Smooth muscle cell (in vitro differentiated cells): Measurements from ENCODE around the gene GNAS-AS1. TPM values are rescaled to one million over a fixed set of nuclear protein-coding genes. Genes with fewer than 3 reads are reported as not detected.
A peak's percentile ranks its signal among the peaks of the same experiment; 100 is the strongest.

ENCODE experiments used
- DNase-seq: peaks from one replicate; lab custom pipeline; 2025; ENCODE audit not compliant: unreplicated experiment; lab: John Stamatoyannopoulos, UW
- H2AFZ ChIP-seq: fragments of 200-600 bp; sonication (generic); 2 replicates; pipeline ENCODE4 v1.6.0; 2016; ENCODE audit warnings: antibody characterized with exemption, low read depth, mild to moderate bottlenecking
- H3F3A ChIP-seq: fragments of 200-600 bp; sonication (generic); 2 replicates; pipeline ENCODE4 v1.6.0; 2017; ENCODE audit warnings: antibody characterized with exemption, low read depth
- H3K27ac ChIP-seq: fragments of 200-600 bp; sonication (generic); 2 replicates; pipeline ENCODE4 v1.5.1; 2016; ENCODE audit warnings: low read depth, mild to moderate bottlenecking
- H3K27me3 ChIP-seq: fragments of 200-600 bp; sonication (generic); 2 replicates; pipeline ENCODE4 v1.6.1; 2016; ENCODE audit warnings: low read depth, mild to moderate bottlenecking
- H3K36me3 ChIP-seq: fragments of 200-600 bp; sonication (generic); 2 replicates; pipeline ENCODE4 v1.5.1; 2016; ENCODE audit warnings: low read depth
- H3K4me1 ChIP-seq: fragments of 200-600 bp; sonication (generic); 2 replicates; pipeline ENCODE4 v1.5.1; 2016; ENCODE audit warnings: low read depth
- H3K4me2 ChIP-seq: fragments of 200-600 bp; sonication (generic); 2 replicates; pipeline ENCODE4 v1.6.0; 2016; ENCODE audit warnings: mild to moderate bottlenecking
- H3K4me3 ChIP-seq: fragments of 200-600 bp; sonication (generic); 2 replicates; pipeline ENCODE4 v1.5.1; 2016; ENCODE audit warnings: mild to moderate bottlenecking
- H3K79me2 ChIP-seq: fragments of 200-600 bp; sonication (generic); 2 replicates; pipeline ENCODE4 v1.6.0; 2016; ENCODE audit warnings: low read depth, mild to moderate bottlenecking
- H3K9ac ChIP-seq: fragments of 200-600 bp; sonication (generic); 2 replicates; pipeline ENCODE4 v1.6.0; 2016; ENCODE audit warnings: low read depth
- H3K9me3 ChIP-seq: fragments of 200-600 bp; sonication (generic); replicated peaks from 2 replicates; pipeline ENCODE4 v1.5.1; 2016; ENCODE audit warnings: low read depth
- H4K20me1 ChIP-seq: fragments of 200-600 bp; sonication (generic); 2 replicates; pipeline ENCODE4 v1.6.0; 2016; ENCODE audit warnings: low read depth
- CTCF ChIP-seq: fragments of 200-600 bp; sonication (generic); IDR thresholded peaks from 2 replicates; pipeline ENCODE4 v1.5.1; 2017; ENCODE audit warnings: borderline replicate concordance, mild to moderate bottlenecking, antibody characterized with exemption; ENCODE audit not compliant: insufficient read depth, poor library complexity, severe bottlenecking
- WGBS: methylation state at CpG from one replicate; pipeline ENCODE4 v1.1.7; 2016; ENCODE audit warnings: low lambda C conversion rate; 5-methylcytosine and 5-hydroxymethylcytosine counted together
- polyA plus RNA-seq: library from polyadenylated mRNA; unstranded; fragments of >200 nt; fragmentation: Nextera tagmentation; extraction: Ambion mirVana; gene quantifications from 2 replicates; pipeline ENCODE4 v1.2.1, GENCODE V29; 2016
- total RNA-seq: library from RNA; depleted of rRNA; stranded (reverse); fragments of >200 nt; gene quantifications from 2 replicates; pipeline ENCODE4 v1.2.3, GENCODE V29; 2014

Gene GNAS-AS1
- total and polyA plus RNA-seq, 2 experiments from 2014 or later = 0.40 TPM; not detected in 1

- no peak for DNase-seq
- H2AFZ ChIP-seq = no peak overlapping the region
- WGBS = 83% methylated on average over 9 of the region's 9 CpGs
Observed at GRCh38 chr20:58880994-58881752, 30.5 kb upstream of the GNAS-AS1 start.

GRCh38 chr20:58880441-58880840 lies 29.7 kb upstream of the GNAS-AS1 start:
- no peak overlapping the region for H2AFZ ChIP-seq
- H3K9ac ChIP-seq = no peak overlapping the region
- no peak overlapping the region for H3K4me2 ChIP-seq
- H3K9me3 ChIP-seq = no peaks in the 10 kb centered on the region
- H3K4me3 ChIP-seq = no peak overlapping the region
- no peaks in the 10 kb centered on the region for H4K20me1 ChIP-seq
- peaks cover 50% of the 10 kb centered on the region for H3K4me1 ChIP-seq
- no peaks in the 10 kb centered on the region for H3K79me2 ChIP-seq
- H3F3A ChIP-seq = peaks cover 11% of the 10 kb centered on the region
- TF ChIP-seq CTCF = no peak
- H3K36me3 ChIP-seq = no peaks in the 10 kb centered on the region
- H3K27ac ChIP-seq = no peak overlapping the region
- H3K27me3 ChIP-seq = no peaks in the 10 kb centered on the region
- 78% methylated on average over 1 of the region's 1 CpG for WGBS
- no peak for DNase-seq

More at GRCh38 chr20:58880994-58881752, 30.5 kb upstream of the GNAS-AS1 start:
- Histone ChIP-seq H3K79me2 (no peaks in the 10 kb centered on the region), H3K27ac (no peak overlapping the region), H3K4me3 (no peak overlapping the region), H3F3A (peaks cover 11% of the 10 kb centered on the region), H3K9ac (no peak overlapping the region), H4K20me1 (no peaks in the 10 kb centered on the region), H3K27me3 (no peaks in the 10 kb centered on the region), H3K9me3 (no peaks in the 10 kb centered on the region), H3K4me1 (peaks cover 47% of the 10 kb centered on the region), H3K36me3 (no peaks in the 10 kb centered on the region), H3K4me2 (no peak overlapping the region)
- TF ChIP-seq CTCF = peak; percentile 11

GRCh38 chr20:58878399-58878798 lies 27.7 kb upstream of the GNAS-AS1 start:
- no peaks in the 10 kb centered on the region for H3K27me3 ChIP-seq
- H3K4me2 ChIP-seq = no peak overlapping the region
- H3F3A ChIP-seq = peaks cover 5% of the 10 kb centered on the region
- H4K20me1 ChIP-seq = no peaks in the 10 kb centered on the region
- H3K36me3 ChIP-seq = no peaks in the 10 kb centered on the region
- 84% methylated on average over 4 of the region's 4 CpGs for WGBS
- peaks cover 52% of the 10 kb centered on the region for H3K4me1 ChIP-seq
- H3K4me3 ChIP-seq = no peak overlapping the region
- H3K79me2 ChIP-seq = no peaks in the 10 kb centered on the region
- no peak for TF ChIP-seq CTCF
- no peak overlapping the region for H2AFZ ChIP-seq
- H3K27ac ChIP-seq = no peak overlapping the region
- H3K9me3 ChIP-seq = no peaks in the 10 kb centered on the region
- DNase-seq = no peak
- no peak overlapping the region for H3K9ac ChIP-seq

GRCh38 chr20:58877976-58878360 lies 27.3 kb upstream of the GNAS-AS1 start:
- peaks cover 47% of the 10 kb centered on the region for H3K4me1 ChIP-seq
- no peak overlapping the region for H3K27ac ChIP-seq
- WGBS = 83% methylated on average over 4 of the region's 4 CpGs
- H3K27me3 ChIP-seq = no peaks in the 10 kb centered on the region
- H3K4me3 ChIP-seq = no peak overlapping the region
- no peak for TF ChIP-seq CTCF
- H3K4me2 ChIP-seq = no peak overlapping the region
- H3K36me3 ChIP-seq = no peaks in the 10 kb centered on the region
- no peaks in the 10 kb centered on the region for H4K20me1 ChIP-seq
- no peak overlapping the region for H2AFZ ChIP-seq
- no peak for DNase-seq
- H3K9me3 ChIP-seq = no peaks in the 10 kb centered on the region
- H3K9ac ChIP-seq = no peak overlapping the region
- no peaks in the 10 kb centered on the region for H3K79me2 ChIP-seq
- peaks cover 2% of the 10 kb centered on the region for H3F3A ChIP-seq
